ENCODE data around the gene DENND1B. TPM values are rescaled to one million over a fixed set of nuclear protein-coding genes. Genes with fewer than 3 reads are reported as not detected.

Gene DENND1B
- total and polyA plus RNA-seq, 12 donors = 1.5 to 36.3 (median 23.1) TPM

- intact Hi-C loops (cut with DNase I) = loop anchor here in 9 of 10 donors (2.0 to 10.0 kb wide), 9 partner anchors 154 to 849 kb away; partner anchors contain the start of genes LHX9 (in 3 of the 9) and DENND1B (in 2 of the 9)
Measured at GRCh38 chr1:197618061-197618460, 157.2 kb downstream of the DENND1B start.

DNA sequence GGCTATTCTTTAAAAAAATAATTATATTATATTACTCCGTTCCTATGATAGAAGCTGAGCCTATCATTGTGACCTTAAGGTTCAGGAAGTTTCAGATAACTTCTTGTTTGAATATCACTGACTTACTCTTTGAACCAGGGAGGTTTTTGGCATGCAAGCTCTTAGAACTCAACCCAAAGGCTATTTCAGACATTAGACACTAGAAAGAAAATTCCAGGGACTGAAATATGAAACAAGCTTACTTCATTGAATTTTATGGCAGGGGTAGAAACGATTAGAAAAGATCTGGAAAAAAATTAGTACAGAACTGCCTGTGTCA is 159.6 kb downstream of the DENND1B start:
- Histone ChIP-seq H3K36me3 (peaks cover 0 to 19% (median 0%) of the 10 kb centered on the region in 9 donors), H3K27me3 (no peaks in the 10 kb centered on the region), H3K9me3 (no peaks in the 10 kb centered on the region), H3K4me1 (peaks cover 0 to 23% (median 10%) of the 10 kb centered on the region in 9 donors), H3K27ac (no peak overlapping the region), H3K4me3 (no peak overlapping the region)
- 51 to 56% methylated on average over 2 of the region's 2 CpGs for WGBS, 2 donors
- DNase-seq (no peak), ATAC-seq (no peak)
- intact Hi-C loops (cut with DNase I) = loop anchor here in 9 of 10 donors (2.0 to 10.0 kb wide), 8 partner anchors 157 to 852 kb away; partner anchors contain the start of genes LHX9 (in 3 of the 9) and DENND1B (in 2 of the 9)
- no peak for TF ChIP-seq CTCF (IDR thresholded peaks at IDR 0.05)

More at GRCh38 chr1:197618061-197618460, 157.2 kb downstream of the DENND1B start:
- Histone ChIP-seq H3K4me1 (peaks cover 0 to 23% (median 10%) of the 10 kb centered on the region in 9 donors), H3K27me3 (no peaks in the 10 kb centered on the region), H3K27ac (no peak overlapping the region), H3K9me3 (no peaks in the 10 kb centered on the region), H3K4me3 (no peak overlapping the region), H3K36me3 (peaks cover 0 to 19% (median 0%) of the 10 kb centered on the region in 9 donors)
- 14 to 30% methylated on average over 3 of the region's 3 CpGs for WGBS, 2 donors
- no peak for TF ChIP-seq CTCF (IDR thresholded peaks at IDR 0.05)
- ATAC-seq = peak in 4 of 8 donors; percentile 33 to 68 (median 52)
- DNase-seq = no peak

GRCh38 chr1:197614916-197615692 is 160.2 kb downstream of the DENND1B start:
- peak in 8 of 9 donors; percentile 19 to 72 (median 62) for TF ChIP-seq CTCF (IDR thresholded peaks at IDR 0.05)
- WGBS, 2 donors = 41 to 52% methylated on average over 3 of the region's 3 CpGs
- no peak for DNase-seq
- no peak overlapping the region for H3K27ac ChIP-seq
- no peaks in the 10 kb centered on the region for H3K27me3 ChIP-seq
- H3K9me3 ChIP-seq = no peaks in the 10 kb centered on the region
- peaks cover 0 to 23% (median 10%) of the 10 kb centered on the region in 9 donors for H3K4me1 ChIP-seq
- no peak overlapping the region for H3K4me3 ChIP-seq
- ATAC-seq = peak in 6 of 8 donors; percentile 43 to 81 (median 55)
- H3K36me3 ChIP-seq = peaks cover 0 to 19% (median 0%) of the 10 kb centered on the region in 9 donors
- intact Hi-C loops (cut with DNase I) = loop anchor here in 9 of 10 donors (2.0 to 10.0 kb wide), 8 partner anchors 157 to 852 kb away; partner anchors contain the start of genes LHX9 (in 3 of the 9) and DENND1B (in 2 of the 9)

- WGBS, 2 donors = 96 to 97% methylated on average over 6 of the region's 6 CpGs
- intact Hi-C loops (cut with DNase I) = no loop called here
- DNase-seq = no peak
Measured at GRCh38 chr1:197606168-197606845, 169.0 kb downstream of the DENND1B start.

More at GRCh38 chr1:197606168-197606845, 169.0 kb downstream of the DENND1B start:
- Histone ChIP-seq H3K4me1 (no peaks in the 10 kb centered on the region), H3K27me3 (no peaks in the 10 kb centered on the region), H3K4me3 (no peak overlapping the region), H3K36me3 (peaks cover 0 to 8% (median 0%) of the 10 kb centered on the region in 9 donors), H3K27ac (no peak overlapping the region), H3K9me3 (no peaks in the 10 kb centered on the region)
- no peak for ATAC-seq
- TF ChIP-seq CTCF (IDR thresholded peaks at IDR 0.05) = no peak

All from heart right ventricle (tissue), 16 donors.